Stimulated activated CD4-positive, alpha-beta T cell treated with anti-CD3 and anti-CD28 coated beads, TNF-alpha, amount 100 ng/mL, for 48 hours (primary cell): ENCODE results near the gene ACAA1.
"Not testable (repeated sequence)": the region's sequence is repeated elsewhere in the genome, so short reads cannot be mapped to it uniquely, and the experiment has no call there.

ENCODE experiments used
- DNase-seq, 3 donors: peaks; one replicate each; pipeline ENCODE4 v3.0.0-alpha.2; 2020; ENCODE audit warnings: low read depth in 3 of 3

The ACAA1 gene

GRCh38 chr3:38107911-38108648 is 28.8 kb downstream of the ACAA1 start:
- DNase-seq = no peak

GRCh38 chr3:38105525-38105924 is 31.4 kb downstream of the ACAA1 start:
- no peak for DNase-seq

- DNase-seq = no peak
These were observed 34.5 kb downstream of the ACAA1 start for GRCh38 chr3:38102444-38102814.

- no peak for DNase-seq
These were observed 35.0 kb downstream of the ACAA1 start for GRCh38 chr3:38101811-38102443.

GRCh38 chr3:38100498-38100897 is 36.4 kb downstream of the ACAA1 start:
- no peak for DNase-seq

GRCh38 chr3:38099518-38099917 is 37.4 kb downstream of the ACAA1 start:
- DNase-seq = no peak

- no peak for DNase-seq
These were observed 38.6 kb downstream of the ACAA1 start for GRCh38 chr3:38098376-38098723.

- no peak for DNase-seq
These were observed 39.2 kb downstream of the ACAA1 start for GRCh38 chr3:38097446-38098375.

GRCh38 chr3:38095669-38096483 is 41.1 kb downstream of the ACAA1 start:
- DNase-seq = no peak

GRCh38 chr3:38094999-38095398 is 41.9 kb downstream of the ACAA1 start:
- no peak for DNase-seq

- DNase-seq = no peak
These were observed 46.5 kb downstream of the ACAA1 start for GRCh38 chr3:38090453-38090852.

- DNase-seq = no peak
These were observed 47.8 kb downstream of the ACAA1 start for GRCh38 chr3:38089163-38089562.

GRCh38 chr3:38088126-38089078 is 48.5 kb downstream of the ACAA1 start:
- DNase-seq = no peak

- DNase-seq = not testable (repeated sequence)
These were observed 49.6 kb downstream of the ACAA1 start for GRCh38 chr3:38087278-38087677.

- no peak for DNase-seq
These were observed 50.4 kb downstream of the ACAA1 start for GRCh38 chr3:38086496-38086895.

- DNase-seq = no peak
These were observed 51.0 kb downstream of the ACAA1 start for GRCh38 chr3:38085943-38086324.

- DNase-seq = no peak
These were observed 51.5 kb downstream of the ACAA1 start for GRCh38 chr3:38085311-38085942.

- no peak for DNase-seq
These were observed 52.3 kb downstream of the ACAA1 start for GRCh38 chr3:38084334-38085310.

GRCh38 chr3:38083871-38084333 is 53.0 kb downstream of the ACAA1 start:
- DNase-seq = no peak
